HL-60/S4 treated with retinoic acid at 250 ng/mL for 4 days and 3 days (cell line): ENCODE measurements around the gene LIG1.
"Not testable (repeated sequence)": the region's sequence is repeated elsewhere in the genome, so short reads cannot be mapped to it uniquely, and the experiment has no call there.

Experiments used
- in situ Hi-C: fragments of 300-500 bp; cut with MboI; formaldehyde crosslinking; loops from 2 replicates; pipeline ENCODE4 v1.7.0; 2022; ENCODE audit warnings: low sequenced_read_pairs

The LIG1 gene

DNA sequence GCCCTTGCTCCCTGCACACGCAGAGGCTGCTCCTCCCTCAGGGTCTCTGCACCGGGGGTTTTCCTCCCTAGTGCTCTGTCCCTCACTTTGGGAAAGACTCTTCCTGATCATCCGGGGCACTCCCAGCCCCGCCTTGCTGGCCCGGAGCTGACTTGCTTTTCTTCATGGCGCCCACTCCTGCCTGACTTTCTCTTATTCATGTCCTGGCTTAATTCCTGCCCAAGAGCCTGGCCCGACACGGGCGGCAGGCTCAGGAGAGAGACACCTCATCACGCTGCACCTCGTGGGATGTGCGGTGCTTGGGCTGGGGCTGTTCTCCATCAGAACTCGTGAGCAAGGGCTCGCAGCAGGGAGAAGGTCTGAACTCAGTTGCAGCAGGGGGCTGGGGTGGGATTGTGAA is 47.7 kb downstream of the LIG1 start:
- in situ Hi-C loops: no loop called here

DNA sequence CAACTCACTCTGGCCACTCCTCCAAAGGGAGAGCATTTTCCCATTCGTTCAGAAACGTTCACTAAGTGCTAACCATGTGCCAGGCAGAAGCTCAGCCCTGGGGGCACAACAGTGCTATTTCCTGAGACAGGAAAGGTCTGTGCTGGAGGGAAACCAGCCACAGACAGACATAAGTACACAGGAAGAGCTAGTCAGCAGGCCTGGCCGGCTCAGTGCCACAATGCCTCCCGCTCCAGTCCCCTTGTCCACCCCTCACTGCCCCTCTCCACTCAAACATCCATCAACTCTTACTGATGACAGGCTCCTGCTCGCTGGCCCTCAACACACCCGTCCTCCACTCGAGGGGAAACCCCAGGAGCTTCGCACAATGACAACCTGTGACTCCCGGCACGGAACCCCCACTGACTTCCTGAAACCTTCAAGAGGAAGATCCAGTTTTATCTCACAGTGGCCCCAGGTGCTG is 48.2 kb downstream of the LIG1 start:
- in situ Hi-C loops: no loop called here

DNA sequence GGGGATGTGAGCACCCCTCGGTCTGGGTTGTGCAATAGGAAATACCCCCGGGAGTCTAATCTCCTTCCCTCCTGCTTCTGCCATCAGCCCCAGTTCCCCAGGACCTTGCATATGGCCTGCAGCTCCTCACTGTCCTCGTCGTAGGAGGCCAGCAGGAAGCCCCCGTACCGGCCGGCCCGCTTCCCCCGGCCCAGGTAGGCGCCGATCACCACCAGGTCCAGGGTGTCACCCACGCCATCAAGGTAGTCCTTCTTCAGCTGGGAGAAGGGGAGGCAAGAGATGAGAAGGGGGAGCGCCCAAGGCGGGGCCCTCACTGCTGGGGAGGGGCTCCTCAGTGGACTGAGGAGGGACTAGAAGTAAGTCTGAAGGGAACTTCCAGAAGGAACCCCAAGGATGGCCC is 49.1 kb downstream of the LIG1 start:
- in situ Hi-C loops: no loop called here

DNA sequence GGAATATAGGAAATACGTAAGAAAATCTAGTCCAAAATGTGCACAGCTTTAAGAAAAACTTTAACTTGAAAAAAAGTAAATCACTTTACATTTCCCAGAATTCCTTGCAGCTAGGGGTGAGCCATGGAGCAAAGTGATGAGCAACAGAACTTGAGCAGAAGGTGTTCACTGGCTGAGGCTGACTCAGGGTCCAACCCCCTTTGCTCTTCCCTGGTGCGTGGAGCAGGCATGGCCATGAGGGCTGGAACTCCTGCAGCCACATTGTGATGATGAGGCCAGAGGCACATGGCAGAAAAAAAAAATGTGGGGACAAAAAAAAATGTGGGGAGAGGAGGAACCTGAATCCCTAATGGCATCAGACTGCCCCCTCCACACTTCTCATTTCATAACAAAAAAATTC is 49.6 kb downstream of the LIG1 start:
- in situ Hi-C loops: no loop called here

DNA sequence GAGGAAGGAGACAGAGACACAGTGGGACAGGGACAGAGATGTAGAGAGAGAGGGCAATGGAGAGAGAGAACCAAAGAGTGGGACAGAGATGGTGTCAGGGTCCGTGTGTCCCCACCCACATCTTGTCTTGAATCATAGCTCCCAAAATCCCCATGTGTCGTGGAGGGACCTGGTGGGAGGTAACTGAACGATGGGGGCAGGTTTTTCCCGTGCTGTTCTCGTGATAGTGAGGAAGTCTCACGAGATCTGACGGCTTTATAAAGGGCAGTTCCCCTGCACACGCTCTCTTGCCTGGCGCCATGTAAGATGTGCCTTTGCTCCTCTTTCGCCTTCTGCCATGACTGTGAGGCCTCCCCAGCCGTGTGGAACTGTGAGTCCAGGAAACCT is 52.0 kb downstream of the LIG1 start:
- in situ Hi-C loops: no loop called here

GRCh38 chr19:48117515-48118130 is 52.5 kb downstream of the LIG1 start:
- in situ Hi-C loops: no loop called here

GRCh38 chr19:48113190-48113917 is 56.8 kb downstream of the LIG1 start:
- in situ Hi-C loops: no loop called here

DNA sequence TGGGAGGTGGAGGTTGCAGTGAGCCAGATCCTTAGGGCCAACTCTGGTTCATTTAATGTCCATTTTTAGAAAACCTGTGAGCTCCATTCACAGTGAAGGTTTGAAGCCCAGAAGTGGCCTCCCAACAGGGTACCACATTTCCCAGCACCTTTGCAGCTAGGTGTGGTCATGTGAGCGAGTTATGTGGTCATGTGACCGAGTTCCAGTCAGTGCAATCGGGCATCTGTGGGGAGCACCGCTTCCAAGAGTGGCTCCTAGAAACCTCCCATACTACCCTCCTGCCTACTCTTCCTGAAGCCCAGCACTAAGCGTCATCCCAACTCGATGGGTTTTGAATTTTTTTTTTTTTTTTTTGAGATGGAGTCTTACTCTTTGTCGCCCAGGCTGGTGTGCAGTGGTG is 58.9 kb downstream of the LIG1 start:
- in situ Hi-C loops: no loop called here

DNA sequence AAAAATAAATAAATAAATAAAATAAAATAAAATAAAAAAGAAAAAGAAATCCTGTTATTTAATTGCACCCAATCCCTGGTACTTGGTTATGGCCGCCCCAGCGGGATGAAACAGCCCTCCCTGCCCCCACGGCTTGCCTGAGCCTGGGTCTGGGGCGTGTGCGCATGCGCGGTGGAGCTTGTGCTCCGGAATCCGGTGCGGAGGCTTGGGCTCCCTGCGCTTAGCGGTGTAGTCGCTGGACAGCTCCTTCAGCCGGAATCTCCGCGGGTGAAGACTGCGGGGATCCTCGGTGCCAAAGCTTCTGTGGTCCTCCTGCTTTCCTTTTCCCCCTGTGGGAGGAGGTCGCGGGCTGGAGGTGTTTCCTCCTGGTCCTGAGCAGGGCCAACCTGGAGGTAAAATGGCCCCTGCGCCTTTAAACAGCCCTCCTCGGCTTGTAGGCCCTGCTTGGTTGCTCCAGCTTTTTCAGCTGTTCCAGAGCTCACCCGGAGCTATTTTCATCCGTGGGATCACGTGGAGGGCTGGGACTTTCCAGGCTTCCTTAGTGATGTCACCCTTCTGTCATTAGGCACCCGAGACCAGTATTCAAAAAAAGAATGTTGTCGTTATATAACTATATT is 59.7 kb downstream of the LIG1 start, which contains the start of gene PLA2G4C:
TSS of gene PLA2G4C (minus strand) at position 468 of the 617 bp plus-strand sequence. CDS start 4,288 bp downstream, outside the sequence.
- in situ Hi-C loops: no loop called here

DNA sequence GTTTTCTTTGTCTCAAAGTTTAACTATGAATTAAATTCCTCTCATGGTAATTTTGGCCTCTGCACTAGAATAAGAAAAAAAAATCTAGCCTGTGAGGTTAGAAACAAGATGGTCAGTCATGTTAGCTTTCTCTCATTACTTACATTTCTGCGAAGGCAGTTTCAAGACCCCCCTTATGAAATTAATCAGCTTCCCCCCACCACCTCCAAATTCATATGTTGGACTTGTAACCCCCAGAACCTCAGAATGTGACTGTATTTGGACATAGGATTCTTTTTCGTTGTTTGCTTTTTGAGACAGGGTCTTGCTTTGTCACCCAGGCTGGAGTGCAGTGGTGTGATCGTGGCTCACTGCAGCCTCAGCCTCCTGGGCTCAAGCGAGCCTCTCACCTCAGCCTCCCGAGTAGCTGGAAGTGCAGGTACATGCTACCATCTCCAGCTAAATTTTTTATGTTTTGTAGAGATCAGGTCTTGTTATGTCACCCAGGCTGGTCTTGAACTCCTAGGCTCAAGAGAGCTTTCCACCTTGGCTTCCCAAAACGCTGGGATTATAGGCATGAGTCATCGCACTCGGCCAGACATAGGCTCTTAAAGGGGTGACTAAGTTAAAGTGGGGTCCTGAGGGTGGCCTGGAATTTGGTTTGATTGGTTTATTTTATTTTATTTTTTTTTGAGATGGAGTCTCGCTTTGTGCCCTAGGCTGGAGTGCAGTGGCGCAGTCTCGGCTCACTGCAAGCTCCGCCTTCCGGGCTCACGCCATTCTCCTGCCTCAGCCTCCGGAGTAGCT is 61.0 kb downstream of the LIG1 start:
- in situ Hi-C loops: no loop called here

DNA sequence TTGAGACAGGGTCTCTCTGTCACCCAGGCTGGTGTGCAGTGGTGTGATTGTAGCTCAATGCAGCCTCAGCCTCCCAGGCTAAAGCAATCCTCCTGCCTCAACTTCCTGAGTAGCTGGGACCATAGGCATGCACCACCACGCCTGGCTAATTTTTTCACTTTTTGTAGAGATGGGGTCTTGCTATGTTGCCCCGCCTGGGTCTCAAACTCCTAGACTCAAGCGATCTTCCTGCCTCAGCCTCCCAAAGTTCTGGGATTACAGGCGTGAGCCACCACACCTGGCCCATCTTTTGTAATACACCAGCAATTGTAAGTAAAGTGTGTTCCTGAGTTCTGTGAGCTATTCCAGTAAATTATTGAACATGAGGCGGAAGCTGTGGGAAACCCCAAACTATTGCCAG is 66.2 kb downstream of the LIG1 start:
- in situ Hi-C loops: no loop called here

DNA sequence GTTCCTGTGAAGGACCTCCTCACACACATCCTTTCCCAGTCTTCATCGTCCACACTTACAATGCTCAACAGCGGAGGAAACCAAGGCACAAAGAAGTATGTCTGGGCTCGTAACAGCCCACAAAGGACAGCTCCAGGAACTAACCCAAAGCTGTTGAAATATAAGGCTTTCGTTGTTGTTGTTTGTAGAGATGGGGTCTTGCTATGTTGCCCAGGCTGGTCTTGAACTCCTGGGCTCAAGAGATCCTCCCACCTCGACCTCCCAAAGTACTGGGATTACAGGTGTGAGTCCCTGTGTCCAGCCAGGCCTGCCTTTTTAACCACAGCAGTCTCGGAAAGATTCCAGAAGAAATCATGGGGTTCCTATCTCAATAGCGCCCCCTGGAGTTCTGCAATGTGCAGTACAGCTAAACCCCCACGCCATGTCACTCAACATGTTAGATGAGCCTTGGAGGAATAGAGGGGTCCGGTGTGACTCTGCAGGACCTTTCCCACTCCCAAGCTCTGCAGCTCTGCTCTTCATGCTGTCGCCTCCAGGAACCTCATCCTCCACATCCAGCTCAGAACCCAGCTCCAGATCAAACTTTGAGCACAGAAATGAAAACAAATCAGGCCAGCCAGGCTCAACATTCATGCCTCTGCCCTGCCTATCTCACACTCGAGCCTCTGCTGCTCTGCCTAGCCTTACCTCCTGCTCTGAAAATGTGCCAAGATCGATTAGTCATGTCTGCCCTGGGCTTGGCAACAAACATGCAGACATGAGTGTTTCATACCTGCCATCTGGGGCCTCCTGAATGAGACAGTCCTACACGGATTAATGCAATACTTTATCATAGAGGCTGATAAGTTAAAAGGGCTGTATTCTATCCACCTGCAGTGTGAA is 67.0 kb downstream of the LIG1 start:
- in situ Hi-C loops: no loop called here

- in situ Hi-C loops: no loop called here
Measured at GRCh38 chr19:48095612-48096175, 74.5 kb downstream of the LIG1 start.

GRCh38 chr19:48094855-48095203 is 75.3 kb downstream of the LIG1 start:
- in situ Hi-C loops: no loop called here

DNA sequence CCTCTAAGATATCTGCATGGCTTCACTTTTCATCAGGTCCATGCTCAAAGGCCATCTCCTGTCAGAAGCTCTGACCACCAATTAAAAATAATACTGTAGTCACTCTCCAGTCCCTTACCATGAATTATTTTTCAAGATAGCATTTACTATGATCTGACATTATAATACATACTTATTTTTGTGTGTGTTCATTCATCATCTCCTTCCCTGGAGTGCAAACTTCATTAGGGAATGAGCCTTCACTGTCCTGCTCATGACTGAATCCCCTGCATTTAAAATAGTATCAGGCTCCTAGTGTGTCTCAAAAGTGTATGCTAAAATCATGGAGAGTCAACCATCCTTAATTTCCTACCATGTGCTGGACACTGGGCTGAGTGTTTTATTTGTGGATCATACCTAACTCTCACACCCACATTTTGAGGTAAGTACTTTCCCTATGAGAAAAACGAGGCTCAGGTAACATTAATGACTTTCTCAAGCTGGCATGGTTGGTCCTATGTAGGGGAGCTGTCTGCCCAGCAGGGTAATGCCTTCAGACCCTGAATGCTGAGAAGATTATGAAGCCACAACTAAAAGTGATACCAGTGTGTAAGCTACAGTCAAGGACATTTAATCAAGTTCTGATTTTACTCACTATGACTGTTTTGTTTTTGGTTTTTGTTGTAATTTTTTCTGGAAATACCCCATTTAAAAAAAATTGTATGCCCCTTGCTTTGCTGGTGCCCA is 75.9 kb downstream of the LIG1 start:
- in situ Hi-C loops: no loop called here

DNA sequence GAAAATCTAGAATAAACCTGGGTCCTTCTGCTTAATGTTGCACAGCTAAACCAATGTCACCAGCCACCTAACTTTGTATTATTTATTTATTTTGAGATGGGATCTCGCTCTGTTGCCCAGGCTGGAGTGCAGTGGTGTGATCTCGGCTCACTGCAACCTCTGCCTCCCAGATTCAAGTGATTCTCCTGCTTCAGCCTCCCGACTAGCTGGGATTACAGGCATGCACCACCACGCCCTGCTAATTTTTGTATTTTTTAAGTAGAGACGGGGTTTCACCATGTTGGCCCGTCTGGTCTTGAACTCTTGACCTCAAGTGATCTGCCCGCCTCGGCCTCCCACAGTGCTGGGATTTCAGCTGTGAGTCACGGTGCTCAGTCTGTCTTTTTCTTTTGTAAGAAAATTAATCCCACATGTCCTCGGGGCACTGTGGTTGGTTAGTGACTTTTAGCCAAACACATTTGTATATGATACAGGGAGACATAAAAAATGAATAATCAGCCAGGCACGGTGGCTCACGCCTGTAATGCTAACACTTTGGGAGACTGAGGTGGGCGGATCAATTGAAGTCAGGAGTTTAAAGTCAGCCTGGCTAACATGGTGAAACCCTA is 78.9 kb downstream of the LIG1 start:
- in situ Hi-C loops: not testable (repeated sequence)

DNA sequence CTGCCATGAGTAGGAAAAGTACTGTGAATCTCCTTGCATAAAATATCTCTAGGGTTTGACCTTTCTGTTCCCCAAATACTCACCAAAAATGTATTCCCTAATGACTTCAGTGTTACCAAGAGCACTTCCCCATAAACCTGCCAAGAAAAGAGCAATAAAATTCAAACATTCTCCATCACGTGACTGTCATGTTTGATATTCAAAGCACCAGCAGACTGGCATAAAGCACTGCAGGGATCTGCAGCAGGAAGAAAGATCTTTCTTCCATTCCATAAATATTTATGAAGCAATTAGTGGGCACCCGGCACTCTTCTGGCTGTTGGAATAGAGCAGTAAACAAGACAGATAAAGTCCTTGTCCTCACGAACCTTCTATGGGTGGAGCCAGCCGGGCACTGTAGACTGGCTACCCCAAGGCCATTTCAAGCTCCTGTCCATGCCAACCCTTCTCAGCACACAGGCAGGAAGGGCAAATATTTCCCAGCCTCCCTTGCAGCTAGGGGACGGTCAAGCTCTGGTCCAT is 79.8 kb downstream of the LIG1 start:
- in situ Hi-C loops: no loop called here

DNA sequence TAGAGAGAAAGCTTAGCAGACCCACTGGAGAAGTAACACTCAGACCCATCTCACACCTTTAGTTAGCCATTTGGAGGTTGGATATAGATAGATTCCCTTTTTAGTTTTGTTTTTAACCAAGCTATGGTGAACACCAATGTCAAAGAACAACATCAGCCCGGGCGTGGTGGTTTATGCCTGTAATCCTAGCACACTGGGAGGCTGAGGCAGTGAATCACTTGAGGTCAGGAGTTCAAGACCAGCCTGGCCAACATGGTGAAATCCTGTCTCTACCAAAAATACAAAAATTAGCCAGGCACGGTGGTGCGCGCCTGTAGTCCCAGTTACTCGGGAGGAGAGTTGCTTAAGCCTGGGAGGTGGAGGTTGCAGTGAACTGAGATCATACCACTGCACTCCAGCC is 81.2 kb downstream of the LIG1 start:
- in situ Hi-C loops: not testable (repeated sequence)
